HAP-1 (cell line): ENCODE measurements around the gene PHACTR2.

Experiments
- DNase-seq, 2 experiments: peaks; one replicate each; pipeline ENCODE4 v3.0.0-alpha.2; 2016 to 2020; ENCODE audit warnings: low spot score in 2 of 2
- H3K27me3 ChIP-seq: fragments of 250-450 bp; sonication (Bioruptor Pico); 2 replicates; pipeline ENCODE4 v1.5.1; 2020; ENCODE audit warnings: low read depth, mild to moderate bottlenecking, moderate library complexity
- H3K36me3 ChIP-seq: fragments of 250-450 bp; sonication (Bioruptor Pico); replicated peaks from 2 replicates; pipeline ENCODE4 v1.5.1; 2020; ENCODE audit warnings: mild to moderate bottlenecking
- H3K4me1 ChIP-seq: fragments of 250-450 bp; sonication (Bioruptor Pico); 2 replicates; pipeline ENCODE4 v1.5.1; 2020; ENCODE audit warnings: mild to moderate bottlenecking
- H3K4me3 ChIP-seq: fragments of 250-450 bp; sonication (Bioruptor Pico); 2 replicates; pipeline ENCODE4 v1.5.1; 2020; ENCODE audit warnings: mild to moderate bottlenecking, moderate library complexity
- H3K9me3 ChIP-seq: fragments of 250-450 bp; sonication (Bioruptor Pico); 2 replicates; pipeline ENCODE4 v1.5.1; 2020; ENCODE audit warnings: mild to moderate bottlenecking, moderate library complexity
- in situ Hi-C: fragments of 300-500 bp; cut with MboI; formaldehyde crosslinking; loops from 3 replicates; pipeline ENCODE4 v1.14.3; 2020; ENCODE audit warnings: low sequenced_read_pairs, inconsistent platforms, mixed read lengths

Gene PHACTR2

GRCh38 chr6:143684486-143684885 is 6.7 kb downstream of the PHACTR2 start:
- no peak for DNase-seq
- H3K4me3 ChIP-seq = no peak overlapping the region
- H3K27me3 ChIP-seq = 0 out of 2 replicates have a peak, but pooled peaks cover 7% of the 10 kb centered on the region
- H3K36me3 ChIP-seq = no peaks in the 10 kb centered on the region
- H3K9me3 ChIP-seq = no peaks in the 10 kb centered on the region; the same call in 1 of the 2 replicates
- no peaks in the 10 kb centered on the region for H3K4me1 ChIP-seq
- in situ Hi-C loops = no loop called here

DNA sequence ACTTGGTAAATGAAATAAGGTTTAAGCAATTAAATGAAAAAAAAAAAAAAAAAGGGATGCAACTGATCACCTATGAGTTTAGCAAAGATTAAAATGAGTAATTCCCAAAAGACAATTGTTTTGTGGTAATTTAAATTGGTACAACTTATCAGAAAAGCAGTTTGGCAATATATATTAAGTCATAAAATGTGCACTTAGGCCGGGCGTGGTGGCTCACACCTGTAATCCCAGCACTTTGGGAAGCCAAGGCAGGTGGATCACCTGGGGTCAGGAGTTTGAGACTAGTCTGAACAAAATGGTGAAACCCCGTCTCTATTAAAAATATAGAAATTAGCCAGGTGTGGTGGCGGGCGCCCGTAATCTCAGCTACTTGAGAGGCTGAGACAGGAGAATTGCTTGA is 7.9 kb downstream of the PHACTR2 start:
- DNase-seq = no peak
- Histone ChIP-seq H3K27me3 (0 out of 2 replicates have a peak, but pooled peaks cover 2% of the 10 kb centered on the region), H3K4me3 (no peak overlapping the region), H3K9me3 (no peaks in the 10 kb centered on the region; the same call in 1 of the 2 replicates), H3K36me3 (no peaks in the 10 kb centered on the region), H3K4me1 (no peaks in the 10 kb centered on the region)
- in situ Hi-C loops = no loop called here

DNA sequence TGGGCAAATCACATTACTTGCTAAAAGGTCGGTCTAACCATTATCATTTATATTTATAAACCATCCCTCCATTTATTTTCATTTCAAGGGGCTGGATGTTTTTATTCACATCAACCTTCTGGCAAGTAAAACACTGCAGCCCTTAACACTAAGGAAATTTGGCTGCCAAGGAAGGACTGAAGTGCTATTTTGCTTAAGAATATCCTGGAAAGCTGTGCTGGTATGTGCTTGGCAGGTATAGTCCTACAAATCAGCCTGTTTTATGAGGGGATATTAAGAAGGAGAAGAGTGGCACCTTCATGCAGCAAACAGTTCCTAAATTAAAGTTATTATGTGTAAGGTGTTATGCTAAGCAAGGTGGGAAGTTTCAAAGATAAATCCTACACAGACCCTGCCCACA is 9.8 kb downstream of the PHACTR2 start:
- Histone ChIP-seq H3K27me3 (no peaks in the 10 kb centered on the region), H3K4me1 (0 out of 2 replicates have a peak, but pooled peaks cover 2% of the 10 kb centered on the region), H3K4me3 (no peak overlapping the region), H3K36me3 (no peaks in the 10 kb centered on the region), H3K9me3 (no peaks in the 10 kb centered on the region; the same call in 1 of the 2 replicates)
- in situ Hi-C loops = no loop called here
- no peak for DNase-seq

GRCh38 chr6:143688681-143689080 is 10.9 kb downstream of the PHACTR2 start:
- DNase-seq = no peak
- Histone ChIP-seq H3K36me3 (no peaks in the 10 kb centered on the region), H3K27me3 (no peaks in the 10 kb centered on the region), H3K9me3 (no peaks in the 10 kb centered on the region), H3K4me1 (0 out of 2 replicates have a peak, but pooled peaks cover 2% of the 10 kb centered on the region), H3K4me3 (no peak overlapping the region)
- in situ Hi-C loops = no loop called here

DNA sequence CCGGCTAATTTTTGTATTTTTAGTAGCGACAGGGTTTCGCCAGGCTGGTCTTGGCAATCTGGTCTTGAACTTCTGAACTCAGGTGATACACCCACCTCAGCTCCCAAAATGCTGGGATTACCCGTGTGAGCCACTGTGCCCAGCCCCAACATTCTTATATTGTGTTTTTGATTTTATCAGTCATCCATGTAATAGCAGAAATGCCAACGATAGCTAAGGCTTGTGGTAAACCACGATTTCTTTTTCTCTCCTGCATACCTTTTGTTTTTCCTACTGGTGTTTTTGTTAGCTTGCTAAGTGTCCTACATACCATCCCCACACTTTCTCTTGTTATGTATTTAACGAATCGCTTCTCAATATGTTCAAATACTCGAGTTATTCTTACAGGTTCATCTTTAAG is 12.1 kb downstream of the PHACTR2 start:
- in situ Hi-C loops = no loop called here

GRCh38 chr6:143691155-143691554 is 13.4 kb downstream of the PHACTR2 start:
- no peaks in the 10 kb centered on the region for H3K27me3 ChIP-seq
- in situ Hi-C loops = no loop called here
- H3K4me3 ChIP-seq = no peak overlapping the region
- no peak for DNase-seq
- H3K9me3 ChIP-seq = no peaks in the 10 kb centered on the region
- no peaks in the 10 kb centered on the region for H3K36me3 ChIP-seq
- 0 out of 2 replicates have a peak, but pooled peaks cover 2% of the 10 kb centered on the region for H3K4me1 ChIP-seq

More for the DNA sequence above, 12.1 kb downstream of the PHACTR2 start:
- DNase-seq = no peak
- Histone ChIP-seq H3K9me3 (no peaks in the 10 kb centered on the region), H3K4me3 (no peak overlapping the region), H3K36me3 (no peaks in the 10 kb centered on the region), H3K27me3 (no peaks in the 10 kb centered on the region), H3K4me1 (0 out of 2 replicates have a peak, but pooled peaks cover 2% of the 10 kb centered on the region)

DNA sequence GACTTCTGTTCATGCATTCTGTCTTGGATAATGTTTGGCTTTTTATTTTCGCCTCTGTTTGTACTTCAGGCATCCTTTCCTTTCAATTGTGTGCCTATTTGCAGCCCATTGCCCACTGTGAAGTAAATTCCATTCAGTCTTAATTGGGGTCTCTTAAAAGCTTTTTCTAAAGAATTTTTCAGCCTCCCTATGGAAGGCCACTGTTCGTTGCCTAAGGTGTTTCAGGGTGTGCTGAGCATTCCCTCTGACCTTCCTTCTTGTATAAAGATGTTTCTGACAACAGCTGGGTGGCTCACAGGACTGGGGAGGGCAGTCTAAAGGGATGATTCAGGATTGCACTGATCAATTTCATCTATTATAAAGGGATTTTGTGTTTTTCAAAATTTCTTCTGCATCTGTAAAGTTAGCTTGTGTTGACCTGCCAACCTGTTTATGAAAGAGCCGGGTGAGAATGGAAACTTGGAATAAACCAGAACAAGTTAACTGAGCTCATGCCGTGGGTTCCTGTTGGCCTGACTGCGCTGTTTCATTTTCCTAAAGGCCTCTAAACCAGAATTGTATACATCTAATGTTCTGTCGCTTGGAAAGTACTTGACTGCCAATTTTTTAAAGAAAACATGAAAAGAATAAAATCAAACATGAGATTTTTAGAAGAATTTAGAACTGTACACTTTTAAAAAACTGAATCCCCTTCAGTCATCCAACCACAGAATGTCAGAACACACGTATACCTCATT is 14.3 kb downstream of the PHACTR2 start:
- Histone ChIP-seq H3K9me3 (no peaks in the 10 kb centered on the region), H3K4me3 (no peak overlapping the region), H3K27me3 (no peaks in the 10 kb centered on the region), H3K36me3 (no peaks in the 10 kb centered on the region), H3K4me1 (0 out of 2 replicates have a peak, but pooled peaks cover 2% of the 10 kb centered on the region)
- in situ Hi-C loops = no loop called here
- DNase-seq = no peak

DNA sequence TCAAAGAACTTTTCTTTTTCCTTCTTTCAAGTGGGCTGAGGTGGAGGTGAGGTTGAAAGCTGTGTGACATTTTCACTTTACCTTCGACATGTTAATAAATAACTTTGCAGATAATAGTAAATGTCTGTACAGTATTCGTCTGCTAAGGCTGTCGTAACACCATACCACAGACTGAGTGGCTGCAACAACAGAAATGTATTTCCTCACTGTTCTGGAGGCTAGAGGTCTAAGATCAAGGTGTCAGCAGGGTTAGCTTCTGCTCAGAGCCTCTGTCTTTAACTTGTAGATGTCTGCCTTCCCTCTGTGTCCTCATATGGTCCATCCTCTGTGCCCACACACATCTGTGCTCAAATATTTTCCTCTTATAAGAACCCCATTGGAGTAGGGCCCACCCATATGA is 14.9 kb downstream of the PHACTR2 start:
- in situ Hi-C loops = no loop called here
- H3K9me3 ChIP-seq = no peaks in the 10 kb centered on the region
- H3K4me3 ChIP-seq = no peak overlapping the region
- DNase-seq = no peak
- no peaks in the 10 kb centered on the region for H3K36me3 ChIP-seq
- H3K27me3 ChIP-seq = no peaks in the 10 kb centered on the region
- H3K4me1 ChIP-seq = 0 out of 2 replicates have a peak, but pooled peaks cover 2% of the 10 kb centered on the region

GRCh38 chr6:143694013-143694412 is 16.2 kb downstream of the PHACTR2 start:
- DNase-seq = no peak
- no peaks in the 10 kb centered on the region for H3K27me3 ChIP-seq
- 0 out of 2 replicates have a peak, but pooled peaks cover 2% of the 10 kb centered on the region for H3K4me1 ChIP-seq
- H3K4me3 ChIP-seq = no peak overlapping the region
- H3K9me3 ChIP-seq = no peaks in the 10 kb centered on the region
- in situ Hi-C loops = no loop called here
- H3K36me3 ChIP-seq = no peaks in the 10 kb centered on the region

GRCh38 chr6:143694560-143694959 is 16.8 kb downstream of the PHACTR2 start:
- in situ Hi-C loops = no loop called here
- DNase-seq = no peak
- Histone ChIP-seq H3K36me3 (no peaks in the 10 kb centered on the region), H3K4me1 (0 out of 2 replicates have a peak, but pooled peaks cover 2% of the 10 kb centered on the region), H3K27me3 (no peaks in the 10 kb centered on the region), H3K4me3 (no peak overlapping the region), H3K9me3 (no peaks in the 10 kb centered on the region)

- 0 out of 2 replicates have a peak, but pooled peaks cover 2% of the 10 kb centered on the region for H3K4me1 ChIP-seq
- H3K4me3 ChIP-seq = no peak overlapping the region
- H3K27me3 ChIP-seq = no peaks in the 10 kb centered on the region
- in situ Hi-C loops = no loop called here
- no peaks in the 10 kb centered on the region for H3K36me3 ChIP-seq
- no peak for DNase-seq
- no peaks in the 10 kb centered on the region for H3K9me3 ChIP-seq
Observed at GRCh38 chr6:143695130-143695968, 17.6 kb downstream of the PHACTR2 start.

DNA sequence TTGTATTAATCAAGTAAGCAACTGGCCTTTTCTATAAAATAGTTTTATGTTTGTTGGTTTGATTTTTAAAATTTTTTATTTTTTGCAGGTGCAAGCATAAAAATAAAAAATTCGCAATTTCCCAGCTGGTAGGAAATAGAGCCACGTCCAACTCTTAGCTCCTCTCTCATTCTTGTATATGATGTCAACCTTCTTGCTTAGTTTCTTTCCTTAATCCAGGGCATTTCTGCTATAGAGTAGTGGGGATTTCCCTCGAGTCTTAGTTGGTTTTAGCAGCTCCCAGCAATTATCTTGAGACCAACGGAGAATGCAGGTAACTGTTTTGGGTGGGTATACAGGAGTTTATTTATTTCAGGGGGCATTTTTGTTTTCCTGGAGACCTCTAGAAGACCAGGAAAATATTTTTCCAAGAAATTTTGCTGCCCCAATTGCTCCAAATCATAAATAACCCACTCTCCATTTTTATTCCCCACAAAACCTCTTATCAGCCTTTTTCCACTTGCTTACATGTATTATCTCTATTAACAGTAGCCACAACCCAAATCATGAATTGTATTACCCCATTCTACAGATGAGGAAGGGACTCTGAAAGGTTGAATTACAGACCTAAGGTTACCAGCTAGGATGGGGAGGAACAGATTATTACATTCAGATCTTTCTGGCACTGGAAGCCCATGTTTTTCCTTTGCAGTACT is 18.4 kb downstream of the PHACTR2 start:
- H3K9me3 ChIP-seq = no peaks in the 10 kb centered on the region
- no peak overlapping the region for H3K4me3 ChIP-seq
- DNase-seq = no peak
- in situ Hi-C loops = no loop called here
- no peaks in the 10 kb centered on the region for H3K36me3 ChIP-seq
- H3K4me1 ChIP-seq = 0 out of 2 replicates have a peak, but pooled peaks cover 2% of the 10 kb centered on the region
- no peaks in the 10 kb centered on the region for H3K27me3 ChIP-seq

GRCh38 chr6:143696664-143697000 is 18.9 kb downstream of the PHACTR2 start:
- H3K4me3 ChIP-seq = no peak overlapping the region
- no peaks in the 10 kb centered on the region for H3K4me1 ChIP-seq
- no peaks in the 10 kb centered on the region for H3K27me3 ChIP-seq
- no peaks in the 10 kb centered on the region for H3K36me3 ChIP-seq
- H3K9me3 ChIP-seq = no peaks in the 10 kb centered on the region
- in situ Hi-C loops = no loop called here
- no peak for DNase-seq
